ELR (cell line): ENCODE data around the gene SESN3.
A peak's percentile ranks its signal among the peaks of the same experiment; 100 is the strongest.
"Not testable (repeated sequence)": the region's sequence is repeated elsewhere in the genome, so short reads cannot be mapped to it uniquely, and the experiment has no call there.

Experiments
- DNase-seq: peaks from one replicate; pipeline ENCODE4 v3.0.0-alpha.2; 2015; ENCODE audit warnings: low read depth

SESN3 gene, protein sequence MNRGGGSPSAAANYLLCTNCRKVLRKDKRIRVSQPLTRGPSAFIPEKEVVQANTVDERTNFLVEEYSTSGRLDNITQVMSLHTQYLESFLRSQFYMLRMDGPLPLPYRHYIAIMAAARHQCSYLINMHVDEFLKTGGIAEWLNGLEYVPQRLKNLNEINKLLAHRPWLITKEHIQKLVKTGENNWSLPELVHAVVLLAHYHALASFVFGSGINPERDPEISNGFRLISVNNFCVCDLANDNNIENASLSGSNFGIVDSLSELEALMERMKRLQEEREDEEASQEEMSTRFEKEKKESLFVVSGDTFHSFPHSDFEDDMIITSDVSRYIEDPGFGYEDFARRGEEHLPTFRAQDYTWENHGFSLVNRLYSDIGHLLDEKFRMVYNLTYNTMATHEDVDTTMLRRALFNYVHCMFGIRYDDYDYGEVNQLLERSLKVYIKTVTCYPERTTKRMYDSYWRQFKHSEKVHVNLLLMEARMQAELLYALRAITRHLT

DNA sequence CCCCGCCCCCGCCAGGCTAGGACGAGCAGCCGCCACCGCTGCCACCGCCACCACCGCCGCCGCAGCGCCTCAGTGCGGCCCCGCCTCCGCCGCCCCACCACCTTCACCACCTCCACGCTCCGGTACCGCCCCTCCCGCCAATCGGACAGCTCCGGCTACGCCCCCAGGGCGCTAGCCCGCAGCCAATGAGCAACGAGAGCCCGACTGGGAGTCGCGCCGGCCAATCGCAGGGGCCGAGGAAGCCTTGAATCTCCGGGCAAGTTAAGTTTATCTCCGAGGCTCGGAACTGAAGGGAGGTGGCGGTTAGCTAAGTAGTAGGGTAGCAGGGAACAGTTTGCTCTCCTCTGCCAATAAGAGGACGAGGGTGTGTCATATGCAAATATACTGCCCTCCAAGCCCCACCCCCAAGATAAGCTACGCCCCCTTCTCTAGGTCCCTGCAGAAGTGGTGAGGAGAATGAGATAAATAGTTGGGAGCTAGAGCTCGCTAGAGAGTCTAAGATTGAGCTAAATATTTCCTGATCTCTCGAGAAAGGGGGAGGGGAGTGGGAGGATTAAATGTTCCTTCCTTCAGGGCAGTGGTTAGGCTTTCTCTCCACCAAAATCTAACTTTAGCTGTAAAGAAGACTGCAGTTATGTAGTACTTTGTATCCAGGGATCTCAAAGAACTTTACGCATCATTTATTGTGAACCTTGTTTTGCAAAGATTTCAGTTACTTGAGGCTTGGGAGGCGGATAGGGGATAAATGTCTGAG, at the start of gene SESN3:
SESN3 (minus strand) TSS at position 76 of the 754 bp plus-strand sequence. CDS start 342 bp downstream, outside the sequence.
- peak; percentile 84 for DNase-seq

DNA sequence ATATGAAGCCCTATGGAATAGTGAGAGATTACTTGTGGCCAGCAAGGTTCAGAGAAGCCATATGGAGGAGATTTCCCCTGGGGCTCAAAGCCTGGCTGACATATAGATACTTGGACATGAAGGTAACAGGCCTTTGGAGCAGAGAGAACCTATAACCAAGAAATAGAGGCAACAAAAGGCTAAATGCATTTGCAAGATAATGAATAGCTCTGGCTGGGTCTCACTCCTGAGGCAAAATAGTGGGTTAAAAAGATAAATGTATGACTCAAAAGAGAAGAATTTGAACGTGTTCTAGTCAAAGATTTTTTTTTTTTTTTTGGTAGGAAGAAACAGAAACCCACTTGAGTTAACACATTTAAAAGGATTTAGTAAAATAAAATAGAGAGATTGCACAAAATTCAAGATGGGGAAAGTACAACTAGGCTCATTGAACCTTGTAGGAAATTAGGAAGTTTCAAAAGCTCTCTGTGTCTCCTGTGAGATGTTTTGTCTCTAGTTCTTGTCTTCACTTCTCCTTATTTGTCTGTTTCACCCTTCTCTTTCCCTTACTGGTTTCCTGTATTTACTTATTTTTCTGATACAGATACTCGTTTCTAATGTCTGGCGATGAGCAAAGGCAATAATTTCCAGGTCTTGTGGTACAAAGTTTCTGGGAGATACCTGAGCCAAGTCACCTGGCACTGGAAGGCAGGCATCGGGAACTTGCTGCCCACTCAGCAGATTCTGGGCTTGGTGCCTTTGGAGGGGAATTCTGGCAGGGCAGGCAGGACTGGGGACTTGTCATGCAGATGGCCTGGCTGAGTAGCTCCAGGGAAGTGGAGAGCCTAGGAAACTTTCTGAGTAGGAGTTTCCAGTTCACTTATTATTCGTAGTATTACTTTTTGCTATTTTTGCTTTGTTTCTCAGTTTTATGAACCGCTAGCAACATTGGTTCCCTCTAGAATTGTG, 49.2 kb upstream of the SESN3 start:
- peak; percentile 7 for DNase-seq

DNA sequence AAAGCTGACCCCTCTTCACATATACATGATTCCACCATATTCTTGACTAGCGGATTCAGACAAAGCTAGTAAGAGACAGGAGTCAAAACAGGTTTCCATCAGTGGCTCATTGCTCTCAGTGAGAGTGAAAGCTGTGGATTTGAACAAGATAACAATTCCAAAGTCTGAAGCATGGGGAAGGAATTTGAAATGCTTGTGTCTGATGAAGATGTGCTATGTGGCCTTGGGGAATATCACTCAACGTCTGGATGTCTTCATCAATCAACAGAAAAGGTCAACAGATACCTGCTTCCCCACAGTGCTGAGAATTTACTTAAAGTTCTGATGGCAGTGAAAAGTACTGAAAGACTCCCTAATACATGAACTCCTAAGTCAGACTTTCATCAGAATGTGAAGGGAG, 46.9 kb upstream of the SESN3 start:
- DNase-seq = no peak

DNA sequence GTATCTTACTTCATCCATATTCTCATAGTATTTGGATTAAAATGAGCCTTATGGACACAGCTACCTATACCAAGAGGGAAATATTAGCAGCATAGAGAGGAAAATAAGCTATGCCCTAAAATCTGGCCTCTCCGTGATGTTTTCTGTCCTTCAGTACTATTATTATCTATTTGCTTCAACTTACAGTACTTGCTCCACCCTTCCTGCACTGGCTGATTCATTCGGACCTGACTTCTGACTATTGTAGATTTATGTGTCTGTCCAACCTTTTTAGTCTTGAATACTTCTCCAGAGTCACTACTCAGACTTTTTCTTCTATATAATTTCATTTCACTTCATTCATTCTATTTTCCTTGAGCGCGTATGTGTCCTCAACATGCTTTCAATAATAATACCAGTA, 45.1 kb upstream of the SESN3 start:
- no peak for DNase-seq

DNA sequence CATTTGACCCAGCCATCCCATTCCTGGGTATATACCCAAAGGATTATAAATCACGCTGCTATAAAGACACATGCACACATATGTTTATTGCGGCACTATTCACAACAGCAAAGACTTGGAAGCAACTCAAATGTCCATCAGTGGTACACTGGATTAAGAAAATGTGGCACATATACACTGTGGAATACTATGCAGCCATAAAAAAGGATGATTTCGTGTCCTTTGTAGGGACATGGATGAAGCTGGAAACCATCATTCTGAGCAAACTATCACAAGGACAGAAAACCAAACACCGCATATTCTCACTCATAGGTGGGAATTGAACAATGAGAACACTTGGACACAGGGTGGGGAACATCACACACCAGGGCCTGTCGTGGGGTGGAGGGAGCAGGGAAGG, 42.6 kb upstream of the SESN3 start:
- not testable (repeated sequence) for DNase-seq

DNA sequence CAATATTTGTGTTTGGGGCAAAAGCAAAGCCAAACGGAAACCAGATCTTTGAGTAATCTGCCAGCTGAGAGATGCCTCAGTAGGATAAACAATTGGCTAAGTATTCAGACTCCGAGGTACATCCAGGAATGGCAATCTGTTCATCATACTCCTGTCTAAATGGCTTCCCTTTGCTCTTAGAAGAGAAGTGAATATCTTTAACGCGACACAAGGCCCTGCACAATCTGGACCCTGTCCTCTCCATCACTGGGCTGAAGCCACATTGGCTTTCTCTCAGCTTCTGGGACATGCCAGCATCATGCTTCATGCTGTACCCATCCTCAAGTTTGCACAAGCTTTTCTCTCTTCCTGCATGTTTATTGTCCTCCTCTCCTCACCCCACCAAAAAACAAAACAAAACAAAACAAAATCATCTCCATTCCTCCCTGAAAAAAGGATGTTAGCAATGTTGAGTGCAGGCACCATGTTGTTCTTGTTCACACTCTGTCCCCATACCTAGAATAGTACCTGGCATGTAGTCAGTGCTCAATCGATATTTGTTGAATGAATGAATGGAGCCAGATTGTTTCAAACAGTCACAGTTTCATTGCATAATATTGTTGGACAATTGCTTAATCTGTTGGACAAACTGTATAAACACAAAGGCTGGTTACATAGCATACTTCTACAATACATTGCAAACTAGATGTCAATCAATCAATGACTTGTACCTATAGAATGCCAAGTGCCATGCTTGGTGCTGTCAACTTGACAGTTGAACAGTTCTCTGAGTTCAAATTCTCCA, 38.2 kb upstream of the SESN3 start:
- DNase-seq = no peak

DNA sequence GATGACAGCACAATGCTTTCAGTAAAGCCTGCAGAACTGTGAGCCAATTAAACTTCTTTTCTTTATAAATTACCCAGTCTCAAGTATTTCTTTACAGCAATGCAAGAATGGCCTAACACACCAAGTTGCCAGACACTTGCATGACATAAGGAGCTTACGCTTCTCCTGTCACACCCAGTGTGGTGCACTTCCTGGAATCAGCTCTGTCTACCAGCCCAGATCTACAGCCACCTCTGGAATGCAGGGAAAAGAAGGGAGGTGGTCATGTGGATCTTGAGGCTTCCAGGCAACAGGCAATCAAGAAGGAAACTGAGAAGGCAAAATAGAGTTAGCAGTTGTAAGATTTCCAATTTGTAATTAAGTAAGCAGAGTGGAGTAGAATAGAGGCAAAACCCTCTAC, 37.4 kb upstream of the SESN3 start:
- DNase-seq = no peak

DNA sequence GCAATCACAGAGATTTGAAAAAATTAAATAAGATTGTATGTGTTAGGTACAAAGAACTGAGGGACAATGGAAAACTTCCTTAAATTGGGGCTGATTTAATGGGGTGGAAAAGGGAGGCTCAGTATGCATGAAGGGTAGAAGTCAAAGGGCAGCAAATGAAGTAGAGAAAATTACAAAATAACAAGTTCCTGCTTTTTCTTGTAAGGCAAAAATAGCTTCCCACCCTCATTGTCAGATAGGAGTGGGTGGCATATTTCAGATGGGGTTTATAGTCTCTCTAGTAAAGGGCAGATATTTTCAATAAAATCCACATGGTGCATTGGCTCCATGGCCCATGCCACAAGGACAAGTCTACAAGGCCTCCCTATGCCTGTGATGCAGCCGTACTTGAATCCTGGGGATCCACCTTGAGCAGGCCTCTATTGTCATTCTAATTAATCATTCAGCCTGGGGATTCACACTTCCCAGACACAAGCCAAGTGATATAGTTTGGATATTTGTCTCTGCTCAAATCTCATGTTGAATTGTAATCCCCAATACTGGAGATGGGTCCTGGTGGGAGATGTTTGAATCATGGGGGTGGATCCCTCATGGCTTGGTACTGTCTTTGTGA, 36.7 kb upstream of the SESN3 start:
- no peak for DNase-seq

DNA sequence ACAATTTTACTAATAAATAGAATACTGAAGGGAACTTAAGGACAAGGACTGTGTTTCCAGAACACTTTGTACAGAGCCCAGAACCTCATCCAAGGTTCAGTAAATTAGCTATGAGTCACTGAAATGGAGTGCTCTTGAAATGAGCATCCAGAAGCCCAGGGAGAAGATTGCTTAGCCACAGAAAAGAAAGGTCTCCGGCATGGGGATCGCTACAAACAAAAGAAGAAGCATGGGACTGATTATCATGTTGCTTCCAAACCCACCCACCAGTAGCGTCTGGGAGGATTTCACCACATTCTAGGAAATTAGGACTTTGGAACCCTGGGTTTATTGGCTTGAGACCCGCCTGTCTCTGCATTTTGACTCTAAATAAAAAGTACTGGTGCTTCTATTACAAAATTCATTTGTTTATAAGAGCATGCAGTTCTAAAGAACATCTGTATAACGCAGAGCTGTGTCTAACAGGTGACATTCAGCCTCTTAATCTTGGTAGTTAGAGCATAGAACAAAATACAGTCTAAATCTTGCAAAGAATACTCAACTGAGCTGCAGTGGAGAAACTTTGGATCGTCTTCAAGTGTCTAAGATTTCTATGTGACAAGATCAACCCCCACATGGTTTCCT, 35.9 kb upstream of the SESN3 start:
- no peak for DNase-seq

DNA sequence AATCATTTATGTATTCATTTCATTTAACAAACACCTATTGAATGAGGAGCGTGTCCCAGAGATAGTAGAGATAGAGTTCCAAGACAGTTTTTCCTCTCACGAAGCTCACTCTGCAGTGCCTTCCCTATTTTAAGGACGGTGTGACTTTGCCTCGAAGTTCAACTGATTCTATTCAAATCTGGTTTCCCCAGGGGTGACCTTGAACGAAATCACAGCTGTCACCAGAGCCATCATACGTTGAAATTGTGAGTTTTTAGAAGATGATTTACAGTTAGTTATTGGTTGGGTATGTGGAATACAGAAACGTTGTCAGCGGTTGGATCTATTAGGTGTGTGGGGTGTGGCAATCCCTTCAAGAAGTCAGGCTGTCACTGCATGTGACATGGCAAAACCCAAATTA, 33.9 kb upstream of the SESN3 start:
- DNase-seq = no peak

DNA sequence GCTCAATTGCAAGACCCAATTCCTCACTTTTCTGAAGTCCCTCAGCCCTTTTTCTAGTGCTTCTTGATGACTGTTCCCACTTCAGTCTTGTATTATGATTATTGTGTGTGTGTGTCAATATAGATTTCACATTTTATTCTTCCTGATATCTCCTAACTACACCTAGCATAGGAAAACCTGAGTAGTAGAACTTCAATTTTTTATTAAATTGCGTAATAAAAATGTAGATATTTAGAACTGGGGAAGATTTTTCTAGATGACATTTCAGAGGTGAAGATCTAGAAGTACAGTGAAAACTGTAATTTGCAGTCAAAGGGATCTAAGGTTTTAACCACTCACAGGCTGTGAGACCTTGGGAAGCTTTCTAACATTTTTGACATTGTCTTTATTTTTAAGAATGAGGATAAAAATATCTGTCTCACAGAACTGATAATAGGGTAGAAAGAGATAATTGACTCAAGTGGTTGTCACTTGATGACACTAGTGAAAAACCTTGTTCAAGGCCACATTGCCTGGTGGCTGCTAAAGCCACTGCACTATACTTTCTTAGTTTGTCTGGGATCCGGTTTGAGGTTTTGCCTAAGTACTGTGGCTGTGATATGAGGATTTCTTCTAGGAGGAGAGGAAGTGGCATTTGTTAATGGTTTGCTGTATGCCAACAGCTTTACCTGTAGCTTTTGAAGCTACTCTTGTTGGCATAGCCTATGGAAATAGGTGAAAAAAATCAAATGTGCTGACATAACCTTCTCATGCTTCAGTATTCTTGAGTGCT, 32.2 kb upstream of the SESN3 start:
- DNase-seq = no peak

DNA sequence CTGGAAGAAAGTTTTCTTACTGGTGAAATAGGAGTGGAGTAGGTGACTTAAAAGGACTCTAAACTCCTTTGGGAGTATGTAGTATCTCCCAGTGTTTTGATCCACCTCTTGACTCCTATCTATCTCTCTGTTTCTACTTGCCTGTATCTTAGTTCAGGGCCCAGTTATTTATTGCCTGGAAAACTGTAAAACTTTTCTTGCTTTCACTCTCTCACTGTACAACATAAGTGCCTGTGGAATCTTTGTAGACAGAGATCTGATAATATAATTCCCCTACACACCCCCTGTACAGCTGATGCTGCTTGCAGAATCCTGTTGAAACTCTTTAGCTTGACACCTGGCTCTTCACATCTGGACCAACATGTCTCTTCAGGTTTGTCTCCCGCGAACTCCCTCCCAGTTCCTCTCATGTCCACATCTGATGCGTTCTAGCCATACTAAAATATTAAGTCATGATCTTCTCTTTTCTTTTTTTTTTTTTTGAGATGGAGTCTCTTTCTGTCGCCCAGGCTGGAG, 26.5 kb upstream of the SESN3 start:
- no peak for DNase-seq

DNA sequence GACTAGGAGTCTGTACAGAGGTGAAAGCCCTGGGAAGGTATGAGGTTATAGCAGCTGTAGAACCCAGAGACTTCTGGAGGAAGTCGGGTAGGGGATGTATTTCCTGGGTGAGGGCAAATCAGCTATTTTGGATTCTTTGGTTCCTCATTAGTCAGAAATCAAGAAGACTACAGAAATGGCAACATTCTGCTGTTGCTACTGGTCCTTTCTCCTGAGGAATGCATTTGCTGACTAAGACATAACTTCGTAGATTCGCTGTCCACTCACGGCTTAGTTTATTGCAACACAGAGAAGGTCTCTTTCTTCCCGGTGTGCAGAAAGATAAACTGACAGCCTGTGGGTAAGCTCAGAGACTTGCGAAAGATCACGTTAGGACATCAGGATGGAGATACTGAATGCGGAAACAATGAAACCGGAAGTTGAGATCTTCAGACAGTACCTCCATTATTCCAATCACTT, 25.3 kb upstream of the SESN3 start:
- no peak for DNase-seq

DNA sequence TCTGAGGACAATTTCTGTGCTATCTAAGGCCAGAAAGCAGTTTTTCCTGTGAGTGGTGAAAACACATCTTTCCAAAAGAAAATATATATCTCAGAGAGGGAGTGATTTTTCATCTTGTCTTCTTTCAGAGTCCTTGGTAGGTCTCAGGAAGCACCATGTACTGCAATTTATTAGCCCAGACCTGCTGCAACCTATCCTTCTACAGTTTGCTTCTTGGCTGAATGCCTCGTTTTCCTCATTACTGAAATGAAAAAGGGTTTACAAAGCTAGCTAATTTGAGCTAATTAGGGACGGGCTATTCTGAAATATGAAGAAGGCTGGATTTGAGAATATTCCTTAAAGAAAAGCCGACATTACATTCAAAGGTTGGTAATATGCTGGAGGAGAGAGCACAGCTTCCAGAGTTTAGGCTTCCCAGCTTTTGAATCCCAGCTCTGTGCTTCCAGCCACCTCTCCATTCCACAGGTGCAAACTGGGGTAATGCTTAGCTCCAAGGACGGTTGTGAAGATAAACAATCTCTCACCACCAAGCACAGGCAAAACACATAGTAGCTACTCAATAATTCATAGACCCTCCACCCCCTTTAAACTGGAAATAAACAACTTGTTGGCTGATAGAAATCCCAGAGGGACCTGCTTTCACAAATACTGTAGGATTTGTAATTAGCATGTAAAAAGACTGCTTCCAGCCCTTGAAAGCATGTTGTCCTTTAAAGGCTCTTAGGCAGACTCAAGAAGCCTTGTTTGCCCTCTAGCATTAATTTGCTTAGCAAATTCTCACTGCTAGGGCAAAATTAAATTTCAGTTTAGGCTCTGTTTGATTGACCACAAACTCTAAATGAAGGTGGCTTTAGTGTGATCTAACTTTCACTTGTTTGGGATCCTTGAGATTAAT, 24.5 kb upstream of the SESN3 start:
- no peak for DNase-seq

DNA sequence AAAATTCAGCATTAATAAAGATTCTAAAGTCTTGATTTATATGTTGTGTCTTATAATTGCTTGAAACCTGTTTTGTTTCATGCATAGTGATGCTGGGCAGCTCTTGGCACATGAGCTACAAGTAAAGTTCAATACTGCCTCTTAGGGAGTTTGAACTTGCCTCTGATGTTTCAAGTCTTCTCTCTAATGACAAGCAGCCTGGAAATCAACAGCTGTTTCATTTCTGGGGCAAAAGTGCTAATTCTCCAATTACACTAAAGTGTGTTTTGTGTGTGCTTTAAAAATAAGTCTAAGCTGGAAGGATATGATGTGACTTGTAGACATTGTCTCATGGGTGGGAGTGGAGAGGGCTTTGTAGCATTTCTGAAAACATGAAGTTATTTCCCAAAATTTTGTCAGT, 23.7 kb upstream of the SESN3 start:
- DNase-seq = no peak

DNA sequence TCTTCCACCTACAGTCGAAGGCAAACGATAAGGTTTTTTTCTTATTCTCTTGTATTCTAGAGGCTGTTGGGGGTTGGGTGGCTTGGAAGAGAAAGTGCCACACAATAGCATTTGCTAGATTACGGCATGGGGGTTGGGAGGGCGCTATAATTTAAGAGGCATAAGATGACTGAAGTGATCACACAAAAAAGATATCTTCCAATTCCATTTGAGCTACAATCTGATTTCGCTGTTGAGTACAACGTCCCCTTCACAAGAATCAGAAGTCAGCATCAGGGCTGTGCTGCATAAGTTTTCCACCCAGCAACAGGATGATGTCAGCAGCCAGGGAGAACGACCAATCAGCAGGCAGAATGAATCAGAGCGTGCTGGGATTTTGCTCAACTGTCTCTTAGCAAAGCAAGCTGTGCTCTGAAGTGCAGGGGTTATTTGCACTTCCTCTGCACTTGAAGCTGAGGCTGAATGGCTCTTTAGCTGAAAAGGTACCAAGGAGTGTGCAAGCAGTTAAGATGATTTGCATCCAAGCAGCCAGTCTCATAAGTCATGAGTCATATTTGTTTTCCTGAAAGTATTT, 23.2 kb upstream of the SESN3 start:
- DNase-seq = peak; percentile 78

DNA sequence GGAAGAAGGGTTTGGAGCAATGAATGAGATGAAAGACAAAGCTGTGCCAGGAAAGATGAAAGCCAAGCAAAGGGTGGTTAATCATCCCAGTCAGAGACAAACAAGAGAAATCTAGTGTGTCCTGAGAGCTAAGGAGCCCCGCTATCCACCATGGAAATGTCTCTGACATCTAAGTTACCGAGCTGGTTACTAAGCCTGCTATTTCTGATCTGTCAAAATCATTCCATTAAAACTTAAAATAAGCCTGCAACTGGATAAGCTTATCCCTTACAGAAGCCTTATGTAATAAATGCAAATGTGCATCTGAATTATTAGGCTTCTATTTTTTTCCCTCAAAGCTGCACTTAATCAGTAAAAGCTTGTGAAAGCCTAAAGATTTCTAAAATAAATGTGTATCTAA, 22.1 kb upstream of the SESN3 start:
- no peak for DNase-seq

DNA sequence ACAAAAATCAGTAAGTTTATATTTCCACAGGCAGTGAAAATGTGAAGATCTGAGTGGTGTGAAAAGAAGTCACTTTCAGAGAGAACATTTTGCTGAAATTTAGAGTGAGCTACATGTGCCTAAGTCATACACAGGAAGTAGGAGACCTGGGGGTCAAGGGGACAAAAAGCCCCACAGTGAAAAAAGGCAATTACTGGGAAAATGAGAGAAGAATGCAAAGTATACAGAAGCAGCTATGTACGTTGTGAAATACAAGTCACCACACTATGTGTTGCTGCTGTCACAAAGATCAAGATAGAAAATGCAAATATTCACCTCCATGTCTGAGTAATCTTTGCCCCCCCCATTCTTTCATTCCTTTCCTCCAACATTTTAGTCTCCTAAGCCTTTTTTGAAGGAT, 21.6 kb upstream of the SESN3 start:
- no peak for DNase-seq
